ENCODE data around the gene AGPAT2.

GRCh38 chr9:136733611-136734010, 46.4 kb upstream of the AGPAT2 start:
- TF ChIP-seq, protein P1, sequence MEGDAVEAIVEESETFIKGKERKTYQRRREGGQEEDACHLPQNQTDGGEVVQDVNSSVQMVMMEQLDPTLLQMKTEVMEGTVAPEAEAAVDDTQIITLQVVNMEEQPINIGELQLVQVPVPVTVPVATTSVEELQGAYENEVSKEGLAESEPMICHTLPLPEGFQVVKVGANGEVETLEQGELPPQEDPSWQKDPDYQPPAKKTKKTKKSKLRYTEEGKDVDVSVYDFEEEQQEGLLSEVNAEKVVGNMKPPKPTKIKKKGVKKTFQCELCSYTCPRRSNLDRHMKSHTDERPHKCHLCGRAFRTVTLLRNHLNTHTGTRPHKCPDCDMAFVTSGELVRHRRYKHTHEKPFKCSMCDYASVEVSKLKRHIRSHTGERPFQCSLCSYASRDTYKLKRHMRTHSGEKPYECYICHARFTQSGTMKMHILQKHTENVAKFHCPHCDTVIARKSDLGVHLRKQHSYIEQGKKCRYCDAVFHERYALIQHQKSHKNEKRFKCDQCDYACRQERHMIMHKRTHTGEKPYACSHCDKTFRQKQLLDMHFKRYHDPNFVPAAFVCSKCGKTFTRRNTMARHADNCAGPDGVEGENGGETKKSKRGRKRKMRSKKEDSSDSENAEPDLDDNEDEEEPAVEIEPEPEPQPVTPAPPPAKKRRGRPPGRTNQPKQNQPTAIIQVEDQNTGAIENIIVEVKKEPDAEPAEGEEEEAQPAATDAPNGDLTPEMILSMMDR (IDR thresholded peaks at IDR 0.05; ENCODE audit: borderline replicate concordance, extremely low read depth, low read length, poor library complexity, severe bottlenecking): no peak
- TF ChIP-seq EZH2 (IDR thresholded peaks at IDR 0.05; ENCODE audit: borderline replicate concordance, low read depth, low read length, severe bottlenecking): no peak

Data from DND-41 (cell line).